Measurements from ENCODE around the gene PCDHGA9.

GRCh38 chr5:141440341-141440740 lies 37.8 kb downstream of the PCDHGA9 start:
- TF ChIP-seq CTCF (conservative IDR thresholded peaks at IDR 0.05) (no peak), ZFX (IDR thresholded peaks at IDR 0.05) (no peak)

Data from C4-2B (cell line).